ENCODE measurements around the gene XXYLT1. TPM values are rescaled to one million over a fixed set of nuclear protein-coding genes. Genes with fewer than 3 reads are reported as not detected.
A peak's percentile ranks its signal among the peaks of the same experiment; 100 is the strongest.

XXYLT1 gene
- total RNA-seq, 1 donor from 2014 or later, result 9.8 TPM

- peaks cover 77% of the 10 kb centered on the region for H3K36me3 ChIP-seq
- ATAC-seq, result no peak
- no peak overlapping the region for H3K27ac ChIP-seq
These were observed 14.4 kb upstream of the XXYLT1 start for GRCh38 chr3:195285372-195285771.

GRCh38 chr3:195284842-195285241 is 13.9 kb upstream of the XXYLT1 start:
- ATAC-seq (no peak), DNase-seq (no peak)
- no peak for TF ChIP-seq CTCF (IDR thresholded peaks at IDR 0.05)
- Histone ChIP-seq H3K4me3 (no peak overlapping the region), H3K27ac (no peak overlapping the region), H3K9me3 (no peaks in the 10 kb centered on the region), H3K27me3 (no peaks in the 10 kb centered on the region), H3K36me3 (peaks cover 72% of the 10 kb centered on the region), H3K4me1 (no peaks in the 10 kb centered on the region)
- intact Hi-C loops (cut with DNase I), result no loop called here

More at GRCh38 chr3:195285372-195285771, 14.4 kb upstream of the XXYLT1 start:
- DNase-seq, result no peak
- Histone ChIP-seq H3K4me1 (no peaks in the 10 kb centered on the region), H3K9me3 (no peaks in the 10 kb centered on the region), H3K4me3 (no peak overlapping the region), H3K27me3 (no peaks in the 10 kb centered on the region)
- intact Hi-C loops (cut with DNase I), result no loop called here
- no peak for TF ChIP-seq CTCF (IDR thresholded peaks at IDR 0.05)

- intact Hi-C loops (cut with DNase I), result no loop called here
- ATAC-seq (no peak), DNase-seq (no peak)
- Histone ChIP-seq H3K4me1 (no peaks in the 10 kb centered on the region), H3K9me3 (no peaks in the 10 kb centered on the region), H3K36me3 (peaks cover 68% of the 10 kb centered on the region), H3K4me3 (no peak overlapping the region), H3K27me3 (no peaks in the 10 kb centered on the region), H3K27ac (no peak overlapping the region)
- no peak for TF ChIP-seq CTCF (IDR thresholded peaks at IDR 0.05)
These were observed 12.0 kb upstream of the XXYLT1 start for GRCh38 chr3:195282961-195283360.

GRCh38 chr3:195274259-195274966 is 3.5 kb upstream of the XXYLT1 start:
- Histone ChIP-seq H3K4me1 (peaks cover 19% of the 10 kb centered on the region), H3K27ac (no peak overlapping the region), H3K27me3 (no peaks in the 10 kb centered on the region), H3K9me3 (no peaks in the 10 kb centered on the region), H3K4me3 (no peak overlapping the region), H3K36me3 (peaks cover 24% of the 10 kb centered on the region)
- ATAC-seq (no peak), DNase-seq (no peak)
- intact Hi-C loops (cut with DNase I), result loop anchor here (10.0 kb wide), 1 partner anchor 250 kb away; no protein-coding TSS in a partner anchor
- TF ChIP-seq CTCF (IDR thresholded peaks at IDR 0.05), result no peak

GRCh38 chr3:195271410-195272243 is 668 bp upstream of the XXYLT1 start:
- no peaks in the 10 kb centered on the region for H3K9me3 ChIP-seq
- H3K4me1 ChIP-seq, result peaks cover 22% of the 10 kb centered on the region
- no peaks in the 10 kb centered on the region for H3K36me3 ChIP-seq
- no peaks in the 10 kb centered on the region for H3K27me3 ChIP-seq
- DNase-seq (peak; percentile 93), ATAC-seq (peak; percentile 92)
- intact Hi-C loops (cut with DNase I), result loop anchor here (10.0 kb wide), 1 partner anchor 253 kb away; no protein-coding TSS in a partner anchor
- peak overlapping the region; percentile 89 for H3K4me3 ChIP-seq
- TF ChIP-seq CTCF (IDR thresholded peaks at IDR 0.05), result peak; percentile 97
- peak overlapping the region; percentile 85 for H3K27ac ChIP-seq
